ENCODE results near the gene DRAM2. TPM values are rescaled to one million over a fixed set of nuclear protein-coding genes. Genes with fewer than 3 reads are reported as not detected.

Gene DRAM2
- total and polyA plus RNA-seq, 10 of the 15 experiments (the other 5 are each of a cell fraction or from before 2014, with no cell fraction given) = 39.1 to 229 (median 79.4) TPM

DNA sequence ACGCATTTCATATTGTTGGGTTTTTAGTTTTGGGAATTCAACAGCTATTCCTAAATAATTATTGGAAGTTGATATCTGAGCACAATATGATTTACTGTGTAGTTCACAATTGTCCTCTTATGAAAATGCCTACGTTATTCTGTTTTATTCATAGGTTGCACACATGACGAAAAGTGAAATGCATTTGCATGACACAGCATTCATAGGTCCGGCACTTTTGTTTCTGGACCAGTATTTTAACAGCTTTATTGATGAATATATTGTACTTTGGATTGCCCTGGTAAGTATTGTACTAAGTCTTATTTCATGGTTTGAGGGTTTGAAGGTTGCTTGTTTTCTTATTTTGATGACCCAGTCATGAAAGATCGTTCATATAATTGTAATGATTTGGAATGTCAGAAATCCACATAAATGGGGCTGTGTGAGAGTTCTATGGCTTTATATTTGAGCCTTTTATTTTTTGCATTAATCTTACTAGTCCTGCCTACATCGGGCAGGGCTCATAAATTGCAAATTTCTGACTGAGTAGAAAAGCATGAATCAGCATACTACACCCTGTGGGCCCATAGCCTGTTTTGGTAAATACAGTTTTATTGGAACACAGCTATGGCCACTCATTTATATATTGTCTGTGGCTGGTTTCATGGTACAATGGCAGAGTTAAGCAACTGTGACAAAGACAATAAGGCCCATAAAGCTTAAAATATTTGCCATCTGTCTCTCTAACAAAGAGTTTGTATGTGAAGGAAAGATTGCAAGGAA is 43.6 kb upstream of the DRAM2 start (continued):
- TF ChIP-seq, protein P1, sequence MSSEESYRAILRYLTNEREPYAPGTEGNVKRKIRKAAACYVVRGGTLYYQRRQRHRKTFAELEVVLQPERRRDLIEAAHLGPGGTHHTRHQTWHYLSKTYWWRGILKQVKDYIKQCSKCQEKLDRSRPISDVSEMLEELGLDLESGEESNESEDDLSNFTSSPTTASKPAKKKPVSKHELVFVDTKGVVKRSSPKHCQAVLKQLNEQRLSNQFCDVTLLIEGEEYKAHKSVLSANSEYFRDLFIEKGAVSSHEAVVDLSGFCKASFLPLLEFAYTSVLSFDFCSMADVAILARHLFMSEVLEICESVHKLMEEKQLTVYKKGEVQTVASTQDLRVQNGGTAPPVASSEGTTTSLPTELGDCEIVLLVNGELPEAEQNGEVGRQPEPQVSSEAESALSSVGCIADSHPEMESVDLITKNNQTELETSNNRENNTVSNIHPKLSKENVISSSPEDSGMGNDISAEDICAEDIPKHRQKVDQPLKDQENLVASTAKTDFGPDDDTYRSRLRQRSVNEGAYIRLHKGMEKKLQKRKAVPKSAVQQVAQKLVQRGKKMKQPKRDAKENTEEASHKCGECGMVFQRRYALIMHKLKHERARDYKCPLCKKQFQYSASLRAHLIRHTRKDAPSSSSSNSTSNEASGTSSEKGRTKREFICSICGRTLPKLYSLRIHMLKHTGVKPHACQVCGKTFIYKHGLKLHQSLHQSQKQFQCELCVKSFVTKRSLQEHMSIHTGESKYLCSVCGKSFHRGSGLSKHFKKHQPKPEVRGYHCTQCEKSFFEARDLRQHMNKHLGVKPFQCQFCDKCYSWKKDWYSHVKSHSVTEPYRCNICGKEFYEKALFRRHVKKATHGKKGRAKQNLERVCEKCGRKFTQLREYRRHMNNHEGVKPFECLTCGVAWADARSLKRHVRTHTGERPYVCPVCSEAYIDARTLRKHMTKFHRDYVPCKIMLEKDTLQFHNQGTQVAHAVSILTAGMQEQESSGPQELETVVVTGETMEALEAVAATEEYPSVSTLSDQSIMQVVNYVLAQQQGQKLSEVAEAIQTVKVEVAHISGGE (CRISPR knock-in tag; IDR thresholded peaks at IDR 0.05) = 0 out of 2 replicates have a peak, but pooled peaks have one; percentile 13
- TF ChIP-seq JUNB (IDR thresholded peaks at IDR 0.05) (no peak), KAT2A (conservative IDR thresholded peaks at IDR 0.05; ENCODE audit: control insufficient read depth, low read depth, low read length) (no peak), CBFB (IDR thresholded peaks at IDR 0.05; ENCODE audit: low read depth) (no peak), BHLHE40 (IDR thresholded peaks at IDR 0.05; ENCODE audit: borderline replicate concordance in 1 of 2, low read depth in 2 of 2, low read length in 1 of 2) (no peak), ZNF217 (IDR thresholded peaks at IDR 0.05) (no peak), SP1 (IDR thresholded peaks at IDR 0.05; ENCODE audit: low read depth, low read length) (no peak)
- TF ChIP-seq, protein P2, sequence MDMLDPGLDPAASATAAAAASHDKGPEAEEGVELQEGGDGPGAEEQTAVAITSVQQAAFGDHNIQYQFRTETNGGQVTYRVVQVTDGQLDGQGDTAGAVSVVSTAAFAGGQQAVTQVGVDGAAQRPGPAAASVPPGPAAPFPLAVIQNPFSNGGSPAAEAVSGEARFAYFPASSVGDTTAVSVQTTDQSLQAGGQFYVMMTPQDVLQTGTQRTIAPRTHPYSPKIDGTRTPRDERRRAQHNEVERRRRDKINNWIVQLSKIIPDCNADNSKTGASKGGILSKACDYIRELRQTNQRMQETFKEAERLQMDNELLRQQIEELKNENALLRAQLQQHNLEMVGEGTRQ (IDR thresholded peaks at IDR 0.05; ENCODE audit: borderline replicate concordance, low read depth, low read length) = no peak
